H9 (cell line): ENCODE data around the gene KRT32. TPM values are rescaled to one million over a fixed set of nuclear protein-coding genes. Genes with fewer than 3 reads are reported as not detected.

Source experiments
- DNase-seq: peaks from one replicate; pipeline ENCODE4 v3.0.0-alpha.2; 2017
- H2AFZ ChIP-seq: one replicate; pipeline ENCODE4 v1.6.1; 2013; ENCODE audit warnings: mild to moderate bottlenecking, low read length, control low read depth, moderate library complexity
- H2AK5ac ChIP-seq: 2 replicates; pipeline ENCODE4 v1.6.1; 2013; ENCODE audit warnings: low read length, control low read depth, mixed read lengths; ENCODE audit not compliant: insufficient read length
- H2BK120ac ChIP-seq: one replicate; pipeline ENCODE4 v1.6.1; 2013; ENCODE audit warnings: low read depth, mild to moderate bottlenecking, low read length, control low read depth, inconsistent platforms; ENCODE audit not compliant: poor library complexity, severe bottlenecking
- H2BK12ac ChIP-seq: 2 replicates; pipeline ENCODE4 v1.6.1; 2013; ENCODE audit warnings: low read length, control low read depth, mixed read lengths, low read depth; ENCODE audit not compliant: insufficient read length
- H2BK15ac ChIP-seq: 2 replicates; pipeline ENCODE4 v1.6.1; 2013; ENCODE audit warnings: low read depth, low read length, control low read depth
- H2BK20ac ChIP-seq: one replicate; pipeline ENCODE4 v1.6.1; 2013; ENCODE audit warnings: low read depth, mild to moderate bottlenecking, low read length, control low read depth, inconsistent platforms; ENCODE audit not compliant: poor library complexity, severe bottlenecking
- H2BK5ac ChIP-seq: 2 replicates; pipeline ENCODE4 v1.6.1; 2013; ENCODE audit warnings: low read length, control low read depth, mixed read lengths; ENCODE audit not compliant: insufficient read length
- H3K14ac ChIP-seq: 2 replicates; pipeline ENCODE4 v1.6.1; 2013; ENCODE audit warnings: low read length, control low read depth; ENCODE audit not compliant: insufficient read depth
- H3K18ac ChIP-seq: 2 replicates; pipeline ENCODE4 v1.6.1; 2013; ENCODE audit warnings: low read depth, mild to moderate bottlenecking, mixed read lengths, low read length, control low read depth; ENCODE audit not compliant: insufficient read length
- H3K23ac ChIP-seq: 2 replicates; pipeline ENCODE4 v1.6.1; 2013; ENCODE audit warnings: low read length, control low read depth, mixed read lengths, low read depth; ENCODE audit not compliant: insufficient read length
- H3K23me2 ChIP-seq: 2 replicates; pipeline ENCODE4 v1.6.1; 2013; ENCODE audit warnings: low read depth, mild to moderate bottlenecking, mixed read lengths, low read length, control low read depth; ENCODE audit not compliant: insufficient read length, poor library complexity, severe bottlenecking
- H3K27ac ChIP-seq: 2 replicates; pipeline ENCODE4 v1.5.1; 2013; ENCODE audit warnings: low read length, control low read depth, mixed read lengths, low read depth; ENCODE audit not compliant: insufficient read length
- H3K27me3 ChIP-seq: 2 replicates; pipeline ENCODE4 v1.6.1; 2013; ENCODE audit warnings: low read length, control low read depth, inconsistent platforms; ENCODE audit not compliant: insufficient read depth
- H3K4ac ChIP-seq: 2 replicates; pipeline ENCODE4 v1.6.1; 2013; ENCODE audit warnings: low read depth, mild to moderate bottlenecking, control low read depth, inconsistent platforms, low read length, moderate library complexity
- H3K4me1 ChIP-seq: 2 replicates; pipeline ENCODE4 v1.6.1; 2013; ENCODE audit warnings: low read length, control low read depth, inconsistent platforms; ENCODE audit not compliant: insufficient read depth
- H3K4me2 ChIP-seq: 2 replicates; pipeline ENCODE4 v1.6.1; 2013; ENCODE audit warnings: low read length, control low read depth, mixed read lengths; ENCODE audit not compliant: insufficient read length, insufficient read depth
- H3K56ac ChIP-seq: 2 replicates; pipeline ENCODE4 v1.6.1; 2013; ENCODE audit warnings: low read depth, mild to moderate bottlenecking, mixed read lengths, low read length, control low read depth; ENCODE audit not compliant: insufficient read length
- H3K79me1 ChIP-seq: 2 replicates; pipeline ENCODE4 v1.6.1; 2013; ENCODE audit warnings: low read depth, mild to moderate bottlenecking, moderate library complexity, low read length, control low read depth, inconsistent platforms; ENCODE audit not compliant: insufficient read depth, poor library complexity, severe bottlenecking
- H3K79me2 ChIP-seq: 2 replicates; pipeline ENCODE4 v1.6.1; 2013; ENCODE audit warnings: low read length, control low read depth, inconsistent platforms; ENCODE audit not compliant: insufficient read depth
- H3K9ac ChIP-seq: 2 replicates; pipeline ENCODE4 v1.6.1; 2013; ENCODE audit warnings: low read length, control low read depth, mixed read lengths; ENCODE audit not compliant: insufficient read length; ENCODE audit errors: extremely low read depth
- H3K9me3 ChIP-seq: one replicate; pipeline ENCODE4 v1.6.1; 2013; ENCODE audit warnings: low read depth, low read length, inconsistent platforms; ENCODE audit not compliant: control insufficient read depth
- H3T11ph ChIP-seq: one replicate; pipeline ENCODE4 v1.6.1; 2013; ENCODE audit warnings: mild to moderate bottlenecking, low read length, control low read depth, inconsistent platforms
- H4K20me1 ChIP-seq: one replicate; pipeline ENCODE4 v1.6.1; 2013; ENCODE audit not compliant: control insufficient read depth, insufficient read length, insufficient read depth
- H4K5ac ChIP-seq: 2 replicates; pipeline ENCODE4 v1.6.1; 2013; ENCODE audit warnings: low read depth, mild to moderate bottlenecking, mixed read lengths, low read length, control low read depth; ENCODE audit not compliant: insufficient read length
- H4K8ac ChIP-seq: replicated peaks from 2 replicates; pipeline ENCODE4 v1.6.1; 2013; ENCODE audit warnings: low read length, control low read depth, mixed read lengths, low read depth; ENCODE audit not compliant: insufficient read length
- H4K91ac ChIP-seq: 2 replicates; pipeline ENCODE4 v1.6.1; 2013; ENCODE audit warnings: low read depth, mild to moderate bottlenecking, moderate library complexity, mixed read lengths, low read length, control low read depth; ENCODE audit not compliant: insufficient read length
- H3K27ac Mint-ChIP-seq, 3 experiments: 2 replicates in 2 of 3; 3 replicates in 1 of 3; pipeline ENCODE4 v1.8.0; 2020 to 2021; ENCODE audit warnings: mixed read lengths in 3 of 3, mild to moderate bottlenecking in 1 of 3, moderate library complexity in 1 of 3
- H3K27me3 Mint-ChIP-seq: 2 replicates; pipeline ENCODE4 v1.8.0; 2021; ENCODE audit warnings: low read depth, mild to moderate bottlenecking, moderate library complexity, mixed read lengths
- H3K36me3 Mint-ChIP-seq, 3 experiments: 2 replicates in 2 of 3; 3 replicates in 1 of 3; pipeline ENCODE4 v1.8.0; 2020 to 2021; ENCODE audit warnings: low read depth in 3 of 3, mixed read lengths in 3 of 3; ENCODE audit not compliant: insufficient read depth in 1 of 3
- H3K4me1 Mint-ChIP-seq, 2 experiments: 2 replicates each; pipeline ENCODE4 v1.8.0; 2020; ENCODE audit warnings: mixed read lengths in 2 of 2
- H3K4me3 Mint-ChIP-seq, 2 experiments: 2 replicates in 1 of 2; 3 replicates in 1 of 2; pipeline ENCODE4 v1.8.0; 2020 to 2021; ENCODE audit warnings: mild to moderate bottlenecking in 2 of 2, mixed read lengths in 2 of 2, moderate library complexity in 1 of 2
- H3K9me3 Mint-ChIP-seq, 2 experiments: 2 replicates in 1 of 2; 3 replicates in 1 of 2; pipeline ENCODE4 v1.8.0; 2020; ENCODE audit warnings: mild to moderate bottlenecking in 2 of 2, mixed read lengths in 2 of 2, moderate library complexity in 1 of 2
- WGBS: extraction: QIAGEN DNeasy Blood & Tissue Kit; methylation state at CpG from one replicate; pipeline ENCODE4 v1.1.7; 2013; ENCODE audit warnings: missing lambda C conversion rate, low lambda C conversion rate, mixed read lengths; ENCODE audit not compliant: insufficient read length; ENCODE audit errors: extremely low coverage; 5-methylcytosine and 5-hydroxymethylcytosine counted together
- total RNA-seq: library from RNA; stranded (reverse); gene quantifications from 2 replicates; pipeline ENCODE4 v1.2.1, GENCODE V29; 2021
- TF ChIP-seq, protein P1 (sequence below): fragments of 200-600 bp; sonication (generic); conservative IDR thresholded peaks from 3 replicates; pipeline ENCODE4 v1.8.0; 2021; ENCODE audit warnings: antibody characterized with exemption, mild to moderate bottlenecking

Gene KRT32
- total RNA-seq, 1 experiment from 2014 or later: not detected

DNA sequence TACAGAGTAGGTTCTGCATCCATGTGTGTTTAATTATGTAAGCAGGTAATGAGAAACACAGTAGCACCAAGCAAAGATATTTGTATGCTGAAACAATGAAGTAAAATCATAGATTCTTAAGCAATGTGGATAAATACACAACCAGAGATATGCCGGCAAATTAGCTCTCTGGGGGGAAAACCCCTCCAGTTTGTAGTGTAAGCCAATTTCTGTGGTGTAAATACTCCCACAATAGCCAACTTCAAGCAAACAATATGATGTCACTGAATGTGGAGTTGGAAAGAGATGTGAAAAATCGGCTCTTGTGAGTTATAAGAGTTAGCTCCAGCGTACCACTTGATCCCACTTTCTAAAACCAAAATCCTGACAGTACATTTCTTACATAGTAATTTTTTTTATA, 22.5 kb downstream of the KRT32 start:
- H3K18ac ChIP-seq: no peak overlapping the region
- no peaks in the 10 kb centered on the region for H3K79me2 ChIP-seq
- H4K20me1 ChIP-seq: no peaks in the 10 kb centered on the region
- no peak overlapping the region for H3T11ph ChIP-seq
- no peak overlapping the region for H2BK120ac ChIP-seq
- H4K8ac ChIP-seq: no peak overlapping the region
- no CpG with 5 or more reads among the region's 3 CpGs for WGBS
- H3K27me3 ChIP-seq: no peaks in the 10 kb centered on the region
- H3K36me3 Mint-ChIP-seq: no peaks in the 10 kb centered on the region; a peak in 1 of 7 replicates
- no peak overlapping the region for H2AK5ac ChIP-seq
- no peak overlapping the region; a peak in 1 of 7 replicates for H3K27ac Mint-ChIP-seq
- no peak overlapping the region for H4K91ac ChIP-seq
- H3K27ac ChIP-seq: no peak overlapping the region
- H3K4me2 ChIP-seq: no peak overlapping the region
- no peak overlapping the region for H3K23ac ChIP-seq
- H3K56ac ChIP-seq: no peak overlapping the region
- no peaks in the 10 kb centered on the region for H3K79me1 ChIP-seq
- no peaks in the 10 kb centered on the region; a peak in 1 of 5 replicates for H3K9me3 Mint-ChIP-seq
- no peak overlapping the region for H4K5ac ChIP-seq
- H3K23me2 ChIP-seq: no peaks in the 10 kb centered on the region
- no peak overlapping the region for H3K4me3 Mint-ChIP-seq
- H2BK20ac ChIP-seq: no peak overlapping the region
- H2BK5ac ChIP-seq: no peak overlapping the region
- no peak overlapping the region for H2BK15ac ChIP-seq
- no peaks in the 10 kb centered on the region for H3K9me3 ChIP-seq
- no peaks in the 10 kb centered on the region for H3K4me1 ChIP-seq
- no peak overlapping the region for H2AFZ ChIP-seq
- H3K9ac ChIP-seq: no peak overlapping the region
- H3K4me1 Mint-ChIP-seq: peaks cover 6% of the 10 kb centered on the region in 2 experiments
- no peak overlapping the region for H3K14ac ChIP-seq
- H3K27me3 Mint-ChIP-seq: peaks cover 21% of the 10 kb centered on the region
- no peak overlapping the region for H3K4ac ChIP-seq
- no peak overlapping the region for H2BK12ac ChIP-seq
- TF ChIP-seq, protein P1, sequence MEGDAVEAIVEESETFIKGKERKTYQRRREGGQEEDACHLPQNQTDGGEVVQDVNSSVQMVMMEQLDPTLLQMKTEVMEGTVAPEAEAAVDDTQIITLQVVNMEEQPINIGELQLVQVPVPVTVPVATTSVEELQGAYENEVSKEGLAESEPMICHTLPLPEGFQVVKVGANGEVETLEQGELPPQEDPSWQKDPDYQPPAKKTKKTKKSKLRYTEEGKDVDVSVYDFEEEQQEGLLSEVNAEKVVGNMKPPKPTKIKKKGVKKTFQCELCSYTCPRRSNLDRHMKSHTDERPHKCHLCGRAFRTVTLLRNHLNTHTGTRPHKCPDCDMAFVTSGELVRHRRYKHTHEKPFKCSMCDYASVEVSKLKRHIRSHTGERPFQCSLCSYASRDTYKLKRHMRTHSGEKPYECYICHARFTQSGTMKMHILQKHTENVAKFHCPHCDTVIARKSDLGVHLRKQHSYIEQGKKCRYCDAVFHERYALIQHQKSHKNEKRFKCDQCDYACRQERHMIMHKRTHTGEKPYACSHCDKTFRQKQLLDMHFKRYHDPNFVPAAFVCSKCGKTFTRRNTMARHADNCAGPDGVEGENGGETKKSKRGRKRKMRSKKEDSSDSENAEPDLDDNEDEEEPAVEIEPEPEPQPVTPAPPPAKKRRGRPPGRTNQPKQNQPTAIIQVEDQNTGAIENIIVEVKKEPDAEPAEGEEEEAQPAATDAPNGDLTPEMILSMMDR: no peak
- no peak for DNase-seq
